HT-29 (cell line): ENCODE results near the gene EIF1AD. TPM values are rescaled to one million over a fixed set of nuclear protein-coding genes. Genes with fewer than 3 reads are reported as not detected.

Experiments used
- total RNA-seq: library from RNA; depleted of rRNA; stranded (reverse); fragments of >200 nt; shearing (Covaris generic); gene quantifications from 2 replicates; pipeline ENCODE4 v1.2.3, GENCODE V29; 2014; rRNA removed

Gene EIF1AD
- total RNA-seq, 1 experiment from 2014 or later: 36.9 TPM

Other genes starting within 250 kb of the EIF1AD start
- 18.2 and 20.2 TPM in 2 replicates for gene AP5B1, start 221.2 kb downstream of the EIF1AD start, total RNA-seq
- 42.2 and 42.8 TPM in 2 replicates for gene OVOL1, start 215.1 kb downstream of the EIF1AD start, total RNA-seq
- not detected in 2 replicates for gene SNX32, start 168.2 kb downstream of the EIF1AD start, total RNA-seq
- gene CFL1, start 144.0 kb downstream of the EIF1AD start, total RNA-seq: 2,410 and 2,611 TPM in 2 replicates
- gene MUS81, start 141.7 kb downstream of the EIF1AD start, total RNA-seq: 118 and 143 TPM in 2 replicates
- gene EFEMP2, start 129.4 kb downstream of the EIF1AD start, total RNA-seq: 1.2 and 1.6 TPM in 2 replicates
- not detected in 2 replicates for gene CTSW, start 122.3 kb downstream of the EIF1AD start, total RNA-seq
- 302 and 303 TPM in 2 replicates for gene FIBP, start 113.7 kb downstream of the EIF1AD start, total RNA-seq
- 148 and 155 TPM in 2 replicates for gene CCDC85B, start 111.5 kb downstream of the EIF1AD start, total RNA-seq
- 123 and 140 TPM in 2 replicates for gene FOSL1, start 101.8 kb downstream of the EIF1AD start, total RNA-seq
- 21.7 and 24.5 TPM in 2 replicates for gene C11orf68, start 83.1 kb downstream of the EIF1AD start, total RNA-seq
- 208 and 228 TPM in 2 replicates for gene DRAP1, start 82.7 kb downstream of the EIF1AD start, total RNA-seq
- not detected in 2 replicates for gene TSGA10IP, start 56.7 kb downstream of the EIF1AD start, total RNA-seq
- 86.1 and 106 TPM in 2 replicates for gene SART1, start 40.4 kb downstream of the EIF1AD start, total RNA-seq
- 84.3 and 86.3 TPM in 2 replicates for gene BANF1, start 346 bp upstream of the EIF1AD start, total RNA-seq
- 23.0 and 27.2 TPM in 2 replicates for gene CST6, start 9.9 kb upstream of the EIF1AD start, total RNA-seq
- gene CATSPER1, start 24.3 kb upstream of the EIF1AD start, total RNA-seq: 0.13 and 0.44 TPM in 2 replicates
- not detected in 2 replicates for gene GAL3ST3, start 47.0 kb upstream of the EIF1AD start, total RNA-seq
- gene SF3B2, start 50.2 kb upstream of the EIF1AD start, total RNA-seq: 209 and 210 TPM in 2 replicates
- gene PACS1, start 68.1 kb upstream of the EIF1AD start, total RNA-seq: 13.8 and 23.1 TPM in 2 replicates